ENCODE measurements around the gene MTMR10.

DNA sequence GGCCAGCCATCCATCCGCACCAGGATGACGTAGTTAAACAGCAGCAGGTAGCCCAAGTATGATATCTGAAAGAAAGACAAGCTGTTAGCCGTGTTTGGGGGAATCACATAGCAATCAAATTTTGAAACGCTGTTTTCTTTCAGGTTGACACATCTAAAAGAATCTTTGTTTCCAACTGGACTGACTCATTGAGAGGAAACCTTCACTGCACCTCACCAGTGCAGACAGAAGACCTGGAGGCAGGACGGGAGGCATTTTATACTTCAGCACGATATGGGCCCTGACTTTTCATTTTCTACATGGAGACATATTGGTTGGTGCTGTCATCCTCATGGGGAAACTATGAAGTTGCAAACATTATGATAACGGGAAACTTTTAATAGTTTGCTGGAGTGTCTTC lies 44.2 kb upstream of the MTMR10 start:
- TF ChIP-seq, protein P1, sequence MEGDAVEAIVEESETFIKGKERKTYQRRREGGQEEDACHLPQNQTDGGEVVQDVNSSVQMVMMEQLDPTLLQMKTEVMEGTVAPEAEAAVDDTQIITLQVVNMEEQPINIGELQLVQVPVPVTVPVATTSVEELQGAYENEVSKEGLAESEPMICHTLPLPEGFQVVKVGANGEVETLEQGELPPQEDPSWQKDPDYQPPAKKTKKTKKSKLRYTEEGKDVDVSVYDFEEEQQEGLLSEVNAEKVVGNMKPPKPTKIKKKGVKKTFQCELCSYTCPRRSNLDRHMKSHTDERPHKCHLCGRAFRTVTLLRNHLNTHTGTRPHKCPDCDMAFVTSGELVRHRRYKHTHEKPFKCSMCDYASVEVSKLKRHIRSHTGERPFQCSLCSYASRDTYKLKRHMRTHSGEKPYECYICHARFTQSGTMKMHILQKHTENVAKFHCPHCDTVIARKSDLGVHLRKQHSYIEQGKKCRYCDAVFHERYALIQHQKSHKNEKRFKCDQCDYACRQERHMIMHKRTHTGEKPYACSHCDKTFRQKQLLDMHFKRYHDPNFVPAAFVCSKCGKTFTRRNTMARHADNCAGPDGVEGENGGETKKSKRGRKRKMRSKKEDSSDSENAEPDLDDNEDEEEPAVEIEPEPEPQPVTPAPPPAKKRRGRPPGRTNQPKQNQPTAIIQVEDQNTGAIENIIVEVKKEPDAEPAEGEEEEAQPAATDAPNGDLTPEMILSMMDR (IDR thresholded peaks at IDR 0.05): no peak
- no peak for TF ChIP-seq POLR2A (IDR thresholded peaks at IDR 0.05)

All from heart left ventricle (tissue), 13 donors.